GM12873 (cell line): ENCODE measurements around the gene AIMP2.

Experiments
- TF ChIP-seq, protein P1 (sequence below): IDR thresholded peaks from 2 replicates; pipeline ENCODE4 v1.5.1; 2012; ENCODE audit warnings: low read depth, mild to moderate bottlenecking, moderate library complexity, low read length, control low read depth; ENCODE audit not compliant: insufficient read depth; ENCODE audit errors: missing control alignments

Gene AIMP2

DNA sequence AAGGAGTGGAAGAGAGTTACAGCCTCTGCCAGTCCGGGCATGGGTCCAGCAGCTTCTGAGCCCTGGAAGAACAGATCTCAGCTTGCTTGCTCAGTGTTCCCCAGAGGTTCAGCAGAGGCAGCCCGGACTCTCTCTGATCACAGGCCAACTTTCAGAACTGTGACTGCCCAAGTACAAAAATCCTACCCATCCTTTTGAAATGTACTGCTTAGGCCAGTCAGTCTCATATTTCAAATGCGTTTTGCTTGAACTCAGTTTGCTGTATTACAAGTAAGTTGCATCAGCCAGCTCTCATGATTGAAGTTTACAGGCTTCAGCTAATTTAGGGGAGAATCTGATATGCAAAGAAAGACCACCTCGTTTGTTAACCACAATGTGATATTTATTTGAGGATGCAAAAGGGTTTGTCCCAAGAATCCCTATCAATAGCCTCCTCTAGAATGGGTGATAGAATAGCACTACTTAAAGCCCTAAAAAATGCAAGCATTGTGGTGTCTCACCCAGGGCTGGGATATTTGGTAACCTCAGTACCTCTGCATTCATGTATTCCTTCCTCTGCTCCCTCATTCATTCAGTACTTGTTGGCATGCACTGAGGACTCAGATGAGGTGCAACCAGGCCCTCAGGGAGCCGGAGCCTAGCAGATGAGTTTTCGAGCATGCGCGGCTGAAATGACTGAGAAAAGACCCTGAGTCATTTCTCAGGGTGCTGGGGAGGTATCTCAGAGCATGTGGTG is 7.0 kb downstream of the AIMP2 start:
- TF ChIP-seq, protein P1, sequence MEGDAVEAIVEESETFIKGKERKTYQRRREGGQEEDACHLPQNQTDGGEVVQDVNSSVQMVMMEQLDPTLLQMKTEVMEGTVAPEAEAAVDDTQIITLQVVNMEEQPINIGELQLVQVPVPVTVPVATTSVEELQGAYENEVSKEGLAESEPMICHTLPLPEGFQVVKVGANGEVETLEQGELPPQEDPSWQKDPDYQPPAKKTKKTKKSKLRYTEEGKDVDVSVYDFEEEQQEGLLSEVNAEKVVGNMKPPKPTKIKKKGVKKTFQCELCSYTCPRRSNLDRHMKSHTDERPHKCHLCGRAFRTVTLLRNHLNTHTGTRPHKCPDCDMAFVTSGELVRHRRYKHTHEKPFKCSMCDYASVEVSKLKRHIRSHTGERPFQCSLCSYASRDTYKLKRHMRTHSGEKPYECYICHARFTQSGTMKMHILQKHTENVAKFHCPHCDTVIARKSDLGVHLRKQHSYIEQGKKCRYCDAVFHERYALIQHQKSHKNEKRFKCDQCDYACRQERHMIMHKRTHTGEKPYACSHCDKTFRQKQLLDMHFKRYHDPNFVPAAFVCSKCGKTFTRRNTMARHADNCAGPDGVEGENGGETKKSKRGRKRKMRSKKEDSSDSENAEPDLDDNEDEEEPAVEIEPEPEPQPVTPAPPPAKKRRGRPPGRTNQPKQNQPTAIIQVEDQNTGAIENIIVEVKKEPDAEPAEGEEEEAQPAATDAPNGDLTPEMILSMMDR, result no peak

DNA sequence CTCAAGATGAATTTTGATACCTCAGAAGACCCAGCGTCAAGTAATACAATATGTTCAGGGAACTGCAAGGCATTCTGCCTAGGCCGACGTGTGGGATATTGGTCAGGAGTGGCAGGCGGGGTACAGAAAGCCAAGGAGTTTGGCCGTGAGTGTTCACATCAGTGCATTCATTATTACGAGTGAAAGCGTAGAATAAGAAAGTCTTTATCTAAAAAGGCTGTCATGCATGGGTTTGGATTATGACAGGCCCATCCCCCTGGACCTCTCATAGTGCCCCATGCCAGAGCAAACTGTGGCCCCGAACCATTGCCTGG is 7.5 kb downstream of the AIMP2 start:
- TF ChIP-seq, protein P1, result no peak

DNA sequence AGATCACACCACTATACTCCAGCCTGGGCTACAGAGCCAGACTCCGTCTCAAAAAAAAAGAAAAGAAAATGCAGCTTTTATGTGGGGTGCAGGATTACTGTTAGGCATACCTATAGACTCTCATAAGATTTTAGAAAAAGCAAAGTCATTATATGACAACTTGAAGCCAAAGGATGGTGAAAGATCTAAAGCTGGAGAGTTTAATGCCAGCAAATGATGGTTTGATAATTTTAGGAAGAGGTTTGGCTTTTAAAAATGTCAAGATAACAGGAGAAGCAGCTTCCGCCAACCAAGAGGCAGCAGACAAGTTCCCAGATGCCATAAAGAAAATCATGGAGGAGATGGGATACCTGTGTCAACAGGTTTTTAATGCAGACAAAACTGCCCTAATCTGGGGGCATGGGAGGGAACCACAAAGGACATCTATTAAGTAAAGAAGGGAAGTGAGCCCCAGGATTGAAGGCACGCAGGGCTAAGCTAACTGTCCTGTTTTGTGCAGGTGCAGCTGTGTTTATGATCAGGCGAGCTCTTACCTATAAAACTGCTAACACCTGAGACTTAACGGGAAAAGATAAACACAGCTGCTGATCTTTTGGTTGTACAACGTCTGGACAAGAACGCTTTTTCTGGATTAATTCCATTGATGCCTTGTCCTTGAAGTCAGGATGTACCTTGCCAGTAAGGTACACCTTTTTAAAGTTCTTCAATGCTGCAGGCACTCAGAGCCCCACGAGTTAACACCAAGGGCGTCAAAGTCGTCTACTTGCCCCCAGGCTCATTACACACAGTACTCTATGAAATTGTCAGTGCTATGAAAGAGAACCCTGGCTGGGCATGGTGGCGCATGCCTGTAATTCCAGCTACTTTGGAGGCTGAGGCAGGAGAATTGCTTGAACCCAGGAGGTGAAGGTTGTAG is 11.6 kb downstream of the AIMP2 start:
- TF ChIP-seq, protein P1, result no peak

DNA sequence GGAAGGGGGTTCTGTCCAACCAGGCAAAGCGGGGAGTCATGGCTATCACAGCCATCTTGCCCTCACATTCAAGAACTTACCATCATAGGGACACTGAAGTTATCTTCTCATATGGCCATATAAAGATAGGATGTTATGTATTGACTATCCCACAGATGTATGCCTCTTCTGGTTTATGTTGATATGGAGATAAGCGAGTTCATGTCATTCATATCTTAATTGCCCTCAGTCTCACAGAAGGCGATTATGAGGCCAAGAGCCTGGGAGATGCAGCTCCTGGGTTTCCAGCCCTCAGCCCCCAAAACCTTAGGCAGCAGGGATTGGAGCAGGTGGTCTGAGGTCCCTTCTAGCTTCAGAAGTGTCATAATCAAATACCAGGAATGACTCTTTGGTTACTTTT is 13.6 kb downstream of the AIMP2 start:
- TF ChIP-seq, protein P1, result no peak

DNA sequence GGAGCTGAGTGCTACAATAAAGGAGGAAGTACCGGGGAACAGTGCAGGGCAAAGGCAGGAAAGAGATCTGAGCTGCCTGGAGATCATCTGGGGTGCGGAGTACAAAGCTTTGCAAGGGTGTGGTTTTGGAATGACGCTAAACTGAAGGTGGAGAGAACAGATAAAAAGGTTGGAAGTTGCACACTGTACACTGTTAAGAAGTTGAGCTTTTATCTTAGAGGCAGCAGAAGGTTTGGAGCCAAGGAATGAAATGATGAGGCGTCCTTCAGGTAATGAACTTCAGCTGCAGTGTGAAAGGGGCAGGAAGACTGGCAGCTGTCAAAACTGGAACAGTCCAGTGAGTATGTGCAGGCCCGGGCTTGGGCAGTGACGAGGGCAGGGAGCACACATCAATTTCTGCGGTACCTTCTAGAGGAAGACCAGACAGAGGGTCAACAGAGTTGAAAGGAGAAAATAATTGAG is 14.9 kb downstream of the AIMP2 start:
- TF ChIP-seq, protein P1, result no peak

DNA sequence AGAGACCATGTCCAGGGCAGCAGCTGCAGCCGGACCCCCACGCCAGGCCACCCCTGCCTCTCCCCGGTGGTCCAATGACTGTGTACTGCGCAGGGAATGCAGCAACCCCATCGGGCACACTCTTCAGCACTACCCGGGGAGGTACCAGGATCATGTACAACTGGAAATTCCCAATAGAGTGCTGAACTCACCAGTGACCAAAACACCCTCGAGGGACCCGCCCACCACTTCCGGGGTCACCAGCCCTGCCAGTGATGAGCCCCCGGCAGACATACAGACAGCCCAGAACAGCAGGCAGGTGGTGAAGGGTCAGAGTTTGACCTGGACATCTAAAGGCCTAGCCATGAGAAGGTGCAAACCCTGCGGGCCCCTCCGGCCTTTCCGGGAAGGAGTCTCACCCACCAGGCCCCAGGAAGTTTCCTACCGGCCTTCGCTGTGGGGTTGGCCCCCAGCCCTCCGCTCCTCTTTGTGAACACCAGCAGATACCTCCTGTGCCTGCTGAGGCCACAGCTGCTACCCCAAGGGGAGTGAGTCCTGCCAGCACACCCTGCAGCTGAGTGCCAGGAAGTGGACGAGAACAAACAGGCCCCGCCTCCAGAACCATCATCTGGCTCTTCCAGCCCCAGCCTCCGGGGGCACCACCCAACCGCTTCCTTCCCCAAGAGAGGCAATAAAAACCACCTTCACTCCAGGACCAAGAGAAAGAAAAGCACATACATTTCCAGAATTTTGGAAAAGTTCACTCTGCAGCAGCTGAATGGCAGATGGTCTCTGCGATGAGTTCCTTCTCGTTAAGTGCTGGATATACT is 17.1 kb downstream of the AIMP2 start:
- TF ChIP-seq, protein P1, result peak; percentile 55
